Measurements from ENCODE around the gene TERB1. TPM values are rescaled to one million over a fixed set of nuclear protein-coding genes. Genes with fewer than 3 reads are reported as not detected.

Gene TERB1
- total RNA-seq, 1 experiment from 2014 or later, result not detected

GRCh38 chr16:66758086-66758485 lies 43.3 kb downstream of the TERB1 start:
- Histone ChIP-seq H3K36me3 (no peaks in the 10 kb centered on the region), H3K9me3 (no peaks in the 10 kb centered on the region), H3K27me3 (0 out of 2 replicates have a peak, but pooled peaks cover 2% of the 10 kb centered on the region), H3K4me3 (no peak overlapping the region)
- DNase-seq, result no peak

- Histone ChIP-seq H3K4me3 (no peak overlapping the region), H3K36me3 (peaks cover 2% of the 10 kb centered on the region; the same call in 1 of the 2 replicates), H3K27me3 (0 out of 2 replicates have a peak, but pooled peaks cover 2% of the 10 kb centered on the region), H3K9me3 (no peaks in the 10 kb centered on the region)
- DNase-seq, result no peak
Measured at GRCh38 chr16:66754819-66755218, 46.6 kb downstream of the TERB1 start.

GRCh38 chr16:66754211-66754610 lies 47.2 kb downstream of the TERB1 start:
- Histone ChIP-seq H3K27me3 (0 out of 2 replicates have a peak, but pooled peaks cover 2% of the 10 kb centered on the region), H3K9me3 (no peaks in the 10 kb centered on the region), H3K36me3 (peaks cover 4% of the 10 kb centered on the region), H3K4me3 (no peak overlapping the region)
- DNase-seq, result no peak

GRCh38 chr16:66752958-66753357 lies 48.4 kb downstream of the TERB1 start:
- no peaks in the 10 kb centered on the region for H3K9me3 ChIP-seq
- H3K4me3 ChIP-seq, result no peak overlapping the region
- H3K36me3 ChIP-seq, result peaks cover 12% of the 10 kb centered on the region
- no peak for DNase-seq
- H3K27me3 ChIP-seq, result 0 out of 2 replicates have a peak, but pooled peaks cover 2% of the 10 kb centered on the region

- 0 out of 2 replicates have a peak, but pooled peaks cover 2% of the 10 kb centered on the region for H3K27me3 ChIP-seq
- DNase-seq, result no peak
- peaks cover 12% of the 10 kb centered on the region for H3K36me3 ChIP-seq
- H3K4me3 ChIP-seq, result no peak overlapping the region
- H3K9me3 ChIP-seq, result no peaks in the 10 kb centered on the region
Measured at GRCh38 chr16:66752379-66752778, 49.0 kb downstream of the TERB1 start.

- H3K27me3 ChIP-seq, result no peaks in the 10 kb centered on the region
- no peak for DNase-seq
- peaks cover 12% of the 10 kb centered on the region for H3K36me3 ChIP-seq
- no peaks in the 10 kb centered on the region for H3K9me3 ChIP-seq
- H3K4me3 ChIP-seq, result peak overlapping the region; percentile 79
Measured at GRCh38 chr16:66751992-66752322, 49.4 kb downstream of the TERB1 start.

- peak; percentile 66 for DNase-seq
- H3K9me3 ChIP-seq, result no peaks in the 10 kb centered on the region
- peaks cover 12% of the 10 kb centered on the region for H3K36me3 ChIP-seq
- H3K27me3 ChIP-seq, result no peaks in the 10 kb centered on the region
- peak within 1 kb of the TSS; percentile 79 for H3K4me3 ChIP-seq
Measured at GRCh38 chr16:66751303-66751991, 49.9 kb downstream of the TERB1 start, which contains the start of gene DYNC1LI2. Gene DYNC1LI2, minus strand, starts transcription at chr16:66751609. Its CDS starts 18 bp downstream, at chr16:66751591.

- H3K9me3 ChIP-seq, result no peaks in the 10 kb centered on the region
- peak overlapping the region; percentile 79 for H3K4me3 ChIP-seq
- peak; percentile 20 for DNase-seq
- H3K36me3 ChIP-seq, result peaks cover 14% of the 10 kb centered on the region
- no peaks in the 10 kb centered on the region for H3K27me3 ChIP-seq
Measured at GRCh38 chr16:66751053-66751302, 50.4 kb downstream of the TERB1 start.

GRCh38 chr16:66750279-66751052 lies 50.9 kb downstream of the TERB1 start:
- Histone ChIP-seq H3K27me3 (no peaks in the 10 kb centered on the region), H3K4me3 (peak overlapping the region; percentile 79), H3K9me3 (no peaks in the 10 kb centered on the region), H3K36me3 (peaks cover 15% of the 10 kb centered on the region)
- DNase-seq, result no peak

GRCh38 chr16:66746682-66747081 lies 54.7 kb downstream of the TERB1 start:
- DNase-seq, result no peak
- H3K27me3 ChIP-seq, result no peaks in the 10 kb centered on the region
- no peaks in the 10 kb centered on the region for H3K9me3 ChIP-seq
- H3K4me3 ChIP-seq, result no peak overlapping the region
- H3K36me3 ChIP-seq, result peaks cover 26% of the 10 kb centered on the region

- H3K9me3 ChIP-seq, result no peaks in the 10 kb centered on the region
- peaks cover 29% of the 10 kb centered on the region for H3K36me3 ChIP-seq
- no peak for DNase-seq
- H3K4me3 ChIP-seq, result no peak overlapping the region
- no peaks in the 10 kb centered on the region for H3K27me3 ChIP-seq
Measured at GRCh38 chr16:66746048-66746447, 55.3 kb downstream of the TERB1 start.

GRCh38 chr16:66741950-66742808 lies 59.2 kb downstream of the TERB1 start:
- Histone ChIP-seq H3K4me3 (no peak overlapping the region), H3K9me3 (no peaks in the 10 kb centered on the region), H3K36me3 (peaks cover 45% of the 10 kb centered on the region), H3K27me3 (no peaks in the 10 kb centered on the region)
- no peak for DNase-seq

- Histone ChIP-seq H3K36me3 (peaks cover 45% of the 10 kb centered on the region), H3K4me3 (no peak overlapping the region), H3K9me3 (no peaks in the 10 kb centered on the region), H3K27me3 (no peaks in the 10 kb centered on the region)
- peak; percentile 90 for DNase-seq
Measured at GRCh38 chr16:66741169-66741900, 60.0 kb downstream of the TERB1 start.

- H3K4me3 ChIP-seq, result no peak overlapping the region
- no peaks in the 10 kb centered on the region for H3K27me3 ChIP-seq
- no peaks in the 10 kb centered on the region for H3K9me3 ChIP-seq
- H3K36me3 ChIP-seq, result peaks cover 49% of the 10 kb centered on the region
- no peak for DNase-seq
Measured at GRCh38 chr16:66740533-66740932, 60.9 kb downstream of the TERB1 start.

GRCh38 chr16:66740010-66740409 lies 61.4 kb downstream of the TERB1 start:
- Histone ChIP-seq H3K36me3 (peaks cover 50% of the 10 kb centered on the region), H3K27me3 (no peaks in the 10 kb centered on the region), H3K9me3 (no peaks in the 10 kb centered on the region), H3K4me3 (no peak overlapping the region)
- no peak for DNase-seq

GRCh38 chr16:66735891-66736290 lies 65.5 kb downstream of the TERB1 start:
- Histone ChIP-seq H3K4me3 (no peak overlapping the region), H3K36me3 (peaks cover 46% of the 10 kb centered on the region), H3K9me3 (no peaks in the 10 kb centered on the region), H3K27me3 (no peaks in the 10 kb centered on the region)
- DNase-seq, result no peak
